ENCODE data around the gene SLC18A3.

SLC18A3 gene

DNA sequence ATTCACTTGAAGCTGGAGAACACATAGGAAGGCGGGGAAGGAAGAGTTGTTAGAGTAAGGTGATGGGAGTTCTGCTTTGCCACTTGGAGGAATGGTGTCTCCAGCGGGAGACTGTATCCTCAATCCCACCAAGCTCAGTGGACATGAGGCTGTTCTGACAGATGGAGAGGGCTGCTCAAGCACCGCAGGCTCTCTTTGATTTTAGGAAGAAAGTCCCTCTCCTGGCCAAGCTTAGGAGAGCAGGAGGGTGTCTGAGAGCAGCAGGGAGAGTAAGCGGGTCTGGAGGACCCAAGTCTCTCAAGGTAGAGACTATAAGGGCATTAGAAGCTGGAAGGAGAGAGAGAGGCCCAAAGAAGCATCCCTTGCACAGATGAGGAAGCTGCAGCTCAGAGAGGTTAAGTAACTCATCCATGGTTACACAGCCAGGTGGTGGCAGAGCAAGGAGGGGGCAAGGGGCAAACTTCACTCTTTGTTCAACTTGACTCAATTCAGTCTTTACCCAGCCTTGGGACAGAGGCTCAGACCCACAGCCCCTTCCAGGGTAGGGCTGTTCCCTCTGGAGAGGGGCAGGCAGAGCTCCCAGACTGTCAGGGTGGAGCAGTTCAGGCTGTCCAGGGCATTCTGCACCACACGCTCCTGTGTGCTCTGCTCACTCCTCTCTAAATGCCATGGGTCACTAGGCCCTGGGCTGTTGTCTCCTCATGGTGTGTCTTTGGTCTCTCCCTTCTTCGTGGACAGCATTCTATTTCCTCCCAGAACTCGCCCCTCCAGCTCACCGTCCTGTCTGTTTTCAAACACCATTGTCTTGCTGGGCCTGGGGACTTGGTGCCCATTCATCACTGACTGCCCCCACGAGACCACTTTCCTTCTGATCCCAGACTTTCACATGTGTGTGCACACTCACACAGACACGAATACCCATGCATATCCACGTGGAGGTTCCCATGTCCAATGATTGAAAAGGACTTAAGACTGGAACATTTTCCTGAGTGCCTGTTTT lies 12.6 kb downstream of the SLC18A3 start:
- in situ Hi-C loops (cut with MboI; ENCODE audit: low sequenced_read_pairs): no loop called here

- in situ Hi-C loops (cut with MboI; ENCODE audit: low sequenced_read_pairs): no loop called here
These were observed 14.5 kb downstream of the SLC18A3 start for GRCh38 chr10:49624629-49625028.

GRCh38 chr10:49625411-49625810 lies 15.3 kb downstream of the SLC18A3 start:
- in situ Hi-C loops (cut with MboI; ENCODE audit: low sequenced_read_pairs): no loop called here

GRCh38 chr10:49627038-49627437 lies 16.9 kb downstream of the SLC18A3 start:
- in situ Hi-C loops (cut with MboI; ENCODE audit: low sequenced_read_pairs): no loop called here

GRCh38 chr10:49627644-49628247 lies 17.6 kb downstream of the SLC18A3 start:
- in situ Hi-C loops (cut with MboI; ENCODE audit: low sequenced_read_pairs): no loop called here

DNA sequence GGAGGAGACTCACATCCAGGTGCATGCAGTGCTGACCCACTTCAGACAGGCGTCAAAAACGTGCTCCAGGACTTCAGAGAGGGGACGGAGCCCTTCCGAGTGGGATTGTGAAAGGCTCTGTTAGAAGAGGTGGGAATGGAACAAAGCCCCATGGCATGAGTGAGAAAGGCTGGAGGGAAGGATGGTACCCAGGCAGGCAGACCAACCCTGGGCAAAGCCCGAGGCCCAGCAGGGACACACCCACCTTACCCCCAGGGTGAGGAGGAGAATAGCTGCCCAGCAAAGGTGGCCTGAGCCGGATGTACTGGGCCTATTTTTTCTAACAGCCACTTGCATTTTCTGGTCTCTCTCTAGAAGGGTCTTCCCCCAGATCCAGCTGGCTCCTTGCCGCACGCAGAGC lies 18.5 kb downstream of the SLC18A3 start:
- in situ Hi-C loops (cut with MboI; ENCODE audit: low sequenced_read_pairs): no loop called here

GRCh38 chr10:49629431-49629881 lies 19.3 kb downstream of the SLC18A3 start:
- in situ Hi-C loops (cut with MboI; ENCODE audit: low sequenced_read_pairs): no loop called here

- in situ Hi-C loops (cut with MboI; ENCODE audit: low sequenced_read_pairs): no loop called here
These were observed 21.9 kb downstream of the SLC18A3 start for GRCh38 chr10:49631975-49632374.

- in situ Hi-C loops (cut with MboI; ENCODE audit: low sequenced_read_pairs): no loop called here
These were observed 22.6 kb downstream of the SLC18A3 start for GRCh38 chr10:49632406-49633317.

GRCh38 chr10:49633327-49634068 lies 23.4 kb downstream of the SLC18A3 start:
- in situ Hi-C loops (cut with MboI; ENCODE audit: low sequenced_read_pairs): no loop called here

GRCh38 chr10:49634069-49634660 lies 24.1 kb downstream of the SLC18A3 start:
- in situ Hi-C loops (cut with MboI; ENCODE audit: low sequenced_read_pairs): no loop called here

- in situ Hi-C loops (cut with MboI; ENCODE audit: low sequenced_read_pairs): no loop called here
These were observed 32.2 kb downstream of the SLC18A3 start for GRCh38 chr10:49642311-49642710.

DNA sequence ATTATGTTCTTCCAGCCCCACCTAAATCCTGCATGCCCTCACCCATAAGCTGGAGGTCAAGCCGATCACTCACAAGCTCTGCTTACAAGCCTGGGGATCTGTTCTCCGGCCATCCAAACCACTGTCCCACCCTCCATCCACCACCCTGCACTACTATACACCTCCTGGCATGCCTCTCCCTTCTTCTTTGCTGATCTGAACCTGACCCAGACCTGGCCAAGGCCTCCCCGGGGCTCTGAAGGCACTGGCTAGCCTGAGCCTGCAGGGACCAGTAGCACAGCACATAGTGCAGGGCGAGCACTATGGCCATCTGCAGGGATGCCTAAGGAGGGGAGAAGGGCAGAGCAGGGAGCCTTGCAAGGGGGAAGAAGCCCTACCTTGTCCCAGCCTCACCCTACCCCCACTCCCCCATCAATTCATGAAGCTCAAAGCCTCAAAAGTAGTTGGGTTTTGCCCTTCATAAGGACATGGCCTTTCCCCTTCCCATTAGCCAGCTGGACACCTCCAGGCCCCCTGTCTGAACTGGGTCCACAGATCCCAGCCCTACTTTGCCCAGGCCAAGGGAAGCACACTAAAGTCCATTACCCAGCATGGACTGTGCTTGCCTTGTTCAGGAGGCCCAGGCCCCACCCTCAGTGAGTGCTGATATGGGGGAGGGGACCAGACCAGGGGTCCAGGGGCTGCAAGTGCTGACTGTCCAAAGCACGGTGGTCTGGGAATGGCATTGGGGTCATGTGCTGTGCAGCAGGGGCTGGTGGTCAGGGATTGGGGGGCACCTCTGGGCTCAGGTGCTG lies 33.3 kb downstream of the SLC18A3 start:
- in situ Hi-C loops (cut with MboI; ENCODE audit: low sequenced_read_pairs): no loop called here

DNA sequence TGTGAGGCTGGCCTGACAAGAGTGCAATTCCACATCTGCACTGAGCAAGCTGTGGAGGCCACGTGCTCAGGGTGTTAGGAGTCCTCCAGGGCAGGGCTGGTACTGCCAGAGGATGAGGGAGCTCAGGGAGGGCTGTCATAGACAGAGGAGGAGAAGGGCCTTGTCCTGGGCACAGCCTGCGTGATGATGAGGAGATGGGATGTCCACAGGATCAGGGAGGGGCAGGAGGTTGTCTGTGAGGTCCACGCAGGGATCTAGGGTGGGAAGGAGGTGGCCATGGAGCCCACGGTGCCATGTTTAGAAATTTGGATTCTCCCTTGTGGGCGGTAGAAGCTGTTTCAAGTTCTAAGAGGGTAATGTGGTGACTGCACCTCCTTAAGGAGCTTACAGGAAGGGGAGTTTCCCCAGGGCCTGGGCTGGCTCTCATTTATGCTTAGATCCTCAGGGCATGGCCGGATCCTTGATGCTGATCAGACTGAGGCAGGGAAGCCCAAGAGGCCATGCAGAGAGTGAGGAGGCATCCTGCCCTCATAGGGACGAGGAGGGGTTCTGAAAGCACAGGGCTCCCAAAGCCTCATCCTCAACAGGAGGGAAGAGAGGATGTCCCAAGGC lies 34.0 kb downstream of the SLC18A3 start:
- in situ Hi-C loops (cut with MboI; ENCODE audit: low sequenced_read_pairs): no loop called here

GRCh38 chr10:49645417-49645816 lies 35.3 kb downstream of the SLC18A3 start:
- in situ Hi-C loops (cut with MboI; ENCODE audit: low sequenced_read_pairs): no loop called here

DNA sequence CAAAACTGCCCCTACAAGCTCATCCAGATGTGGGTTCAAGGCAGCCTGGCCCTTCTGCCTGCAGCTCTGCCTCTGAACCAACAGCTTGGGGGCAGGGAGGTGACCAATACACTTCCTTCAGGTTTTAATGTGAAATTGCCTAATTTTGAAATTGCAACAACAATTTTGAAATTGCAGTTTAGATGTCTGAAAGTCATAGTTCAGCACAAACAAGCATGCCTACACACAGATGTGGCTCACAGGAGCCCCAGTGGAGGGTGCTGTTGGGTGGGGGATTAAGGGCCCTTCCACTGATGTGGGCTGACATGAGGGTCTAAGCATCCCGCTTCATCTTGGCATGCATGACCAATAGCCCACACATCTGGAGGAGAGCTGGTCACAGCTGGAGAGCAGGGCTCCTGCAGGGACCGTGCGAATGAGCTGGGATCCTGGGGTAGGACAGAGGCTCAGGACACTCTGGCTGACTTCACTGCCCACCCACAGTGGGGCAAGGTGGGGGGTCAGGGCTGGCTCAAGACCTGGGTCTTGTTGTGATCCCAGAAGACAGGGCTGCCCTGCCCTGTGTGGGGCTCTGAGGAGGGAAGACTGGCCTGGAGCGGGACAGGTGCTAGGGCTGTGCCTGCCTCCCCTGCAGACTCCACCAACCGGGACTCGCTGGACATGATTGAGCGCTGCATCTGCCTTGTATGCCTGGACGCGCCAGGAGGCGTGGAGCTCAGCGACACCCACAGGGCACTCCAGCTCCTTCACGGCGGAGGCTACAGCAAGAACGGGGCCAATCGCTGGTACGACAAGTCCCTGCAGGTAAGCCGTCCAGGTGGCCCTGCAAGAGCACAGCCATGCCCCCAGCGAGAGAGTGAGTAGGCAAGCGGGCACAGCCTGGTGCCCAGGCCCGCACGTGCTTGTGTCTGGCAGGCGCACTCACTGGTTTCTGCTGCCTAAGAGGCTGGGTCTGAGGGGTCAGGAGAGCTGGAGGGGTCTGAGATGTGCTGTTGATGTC lies 36.1 kb downstream of the SLC18A3 start:
- in situ Hi-C loops (cut with MboI; ENCODE audit: low sequenced_read_pairs): no loop called here

GRCh38 chr10:49647554-49647953 lies 37.4 kb downstream of the SLC18A3 start:
- in situ Hi-C loops (cut with MboI; ENCODE audit: low sequenced_read_pairs): no loop called here

Measured in HL-60/S4 (cell line).